ENCODE results near the gene LYRM2.

GRCh38 chr6:89585154-89585553, 53.4 kb downstream of the LYRM2 start:
- no peak for TF ChIP-seq POLR2A (IDR thresholded peaks at IDR 0.05)
- TF ChIP-seq, protein P1, sequence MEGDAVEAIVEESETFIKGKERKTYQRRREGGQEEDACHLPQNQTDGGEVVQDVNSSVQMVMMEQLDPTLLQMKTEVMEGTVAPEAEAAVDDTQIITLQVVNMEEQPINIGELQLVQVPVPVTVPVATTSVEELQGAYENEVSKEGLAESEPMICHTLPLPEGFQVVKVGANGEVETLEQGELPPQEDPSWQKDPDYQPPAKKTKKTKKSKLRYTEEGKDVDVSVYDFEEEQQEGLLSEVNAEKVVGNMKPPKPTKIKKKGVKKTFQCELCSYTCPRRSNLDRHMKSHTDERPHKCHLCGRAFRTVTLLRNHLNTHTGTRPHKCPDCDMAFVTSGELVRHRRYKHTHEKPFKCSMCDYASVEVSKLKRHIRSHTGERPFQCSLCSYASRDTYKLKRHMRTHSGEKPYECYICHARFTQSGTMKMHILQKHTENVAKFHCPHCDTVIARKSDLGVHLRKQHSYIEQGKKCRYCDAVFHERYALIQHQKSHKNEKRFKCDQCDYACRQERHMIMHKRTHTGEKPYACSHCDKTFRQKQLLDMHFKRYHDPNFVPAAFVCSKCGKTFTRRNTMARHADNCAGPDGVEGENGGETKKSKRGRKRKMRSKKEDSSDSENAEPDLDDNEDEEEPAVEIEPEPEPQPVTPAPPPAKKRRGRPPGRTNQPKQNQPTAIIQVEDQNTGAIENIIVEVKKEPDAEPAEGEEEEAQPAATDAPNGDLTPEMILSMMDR (IDR thresholded peaks at IDR 0.05) = no peak

Measured in right lobe of liver (tissue), 4 donors.